HepG2 (cell line): ENCODE results near the gene PRPSAP1. TPM values are rescaled to one million over a fixed set of nuclear protein-coding genes. Genes with fewer than 3 reads are reported as not detected.

Experiments used
- CREM ChIP-seq, 2 experiments: sonication (generic) in 1 of 2; formaldehyde crosslinking in 1 of 2; IDR thresholded peaks; 2 replicates each; pipeline versions ENCODE4 v1.4.0 to v1.6.1; 2016 to 2020; ENCODE audit warnings: antibody characterized with exemption in 1 of 2, mild to moderate bottlenecking in 1 of 2, missing genetic modification reagents in 1 of 2
- KDM1A ChIP-seq: IDR thresholded peaks from 2 replicates; pipeline ENCODE4 v1.6.1; 2016; ENCODE audit warnings: missing compliant biosample characterization
- MIXL1 ChIP-seq: IDR thresholded peaks from 2 replicates; pipeline ENCODE4 v1.6.1; 2016
- SALL1 ChIP-seq: sonication (generic); formaldehyde crosslinking; IDR thresholded peaks from 2 replicates; pipeline ENCODE4 v1.8.0; 2022; ENCODE audit warnings: mild to moderate bottlenecking, missing genetic modification reagents
- SIN3A ChIP-seq: IDR thresholded peaks from 2 replicates; pipeline ENCODE4 v1.6.1; 2011; ENCODE audit warnings: low read depth, mild to moderate bottlenecking, control low read depth, low read length, borderline replicate concordance
- SUZ12 ChIP-seq: fragments of 150-350 bp; IDR thresholded peaks from 2 replicates; pipeline ENCODE4 v1.6.1; 2014; ENCODE audit warnings: low read depth, low read length
- TBX3 ChIP-seq: fragments of 450-650 bp; IDR thresholded peaks from 2 replicates; pipeline ENCODE4 v1.6.1; 2017; ENCODE audit warnings: antibody characterized with exemption, mild to moderate bottlenecking, inconsistent platforms, borderline replicate concordance
- THAP11 ChIP-seq: IDR thresholded peaks from 2 replicates; pipeline ENCODE4 v1.6.1; 2016; ENCODE audit warnings: missing biosample characterization, missing genetic modification reagents
- TMF1 ChIP-seq: sonication (generic); formaldehyde crosslinking; IDR thresholded peaks from 2 replicates; pipeline ENCODE4 v1.8.1; 2022; ENCODE audit warnings: low read depth, missing genetic modification reagents
- ZFAT ChIP-seq: sonication (generic); formaldehyde crosslinking; conservative IDR thresholded peaks from 2 replicates; pipeline ENCODE4 v1.8.1; 2023; ENCODE audit warnings: missing genetic modification reagents, inconsistent platforms
- ZNF570 ChIP-seq: sonication (generic); formaldehyde crosslinking; IDR thresholded peaks from 2 replicates; pipeline ENCODE4 v1.4.0; 2020; ENCODE audit warnings: mild to moderate bottlenecking, missing genetic modification reagents, borderline replicate concordance
- ZNF616 ChIP-seq: sonication (generic); formaldehyde crosslinking; IDR thresholded peaks from 2 replicates; pipeline ENCODE4 v1.5.0; 2020; ENCODE audit warnings: low read depth, mild to moderate bottlenecking, missing genetic modification reagents
- ZZZ3 ChIP-seq: sonication (generic); formaldehyde crosslinking; IDR thresholded peaks from 2 replicates; pipeline ENCODE4 v1.4.0; 2020; ENCODE audit warnings: missing genetic modification reagents, mild to moderate bottlenecking, borderline replicate concordance
- polyA plus RNA-seq, 8 experiments: library from polyadenylated mRNA; depleted of rRNA in 3 of 8; stranded (reverse) in 7 of 8; unstranded in 1 of 8; fragments of >200 nt; fragmentation: Illumina TruSeq in 4 of 8; extraction: Trizol in 4 of 8; gene quantifications; 2 replicates each; pipeline versions ENCODE4 v1.2.1 to v1.2.3, GENCODE V29; 2011 to 2016; ENCODE audit warnings: low read depth in 4 of 8, missing spikeins in 1 of 8, mixed read lengths in 1 of 8; ENCODE audit not compliant: insufficient read depth in 1 of 8
- total RNA-seq, 5 experiments: library from RNA; depleted of rRNA; stranded (reverse); fragments of >200 nt; fragmentation: Illumina TruSeq; extraction: Trizol; gene quantifications; 2 replicates each; pipeline ENCODE4 v1.2.3, GENCODE V29; 2016; ENCODE audit warnings: low read depth in 1 of 5
- TF ChIP-seq, protein P1 (sequence below): sonication (generic); formaldehyde crosslinking; IDR thresholded peaks from 2 replicates; pipeline ENCODE4 v1.4.0; 2020; ENCODE audit warnings: missing genetic modification reagents
- TF ChIP-seq, protein P2 (sequence below): sonication (generic); formaldehyde crosslinking; IDR thresholded peaks from 2 replicates; pipeline ENCODE4 v1.5.0; 2020; ENCODE audit warnings: mild to moderate bottlenecking, low read depth, missing genetic modification reagents, borderline replicate concordance
- TF ChIP-seq, protein P3 (sequence below): sonication (generic); formaldehyde crosslinking; IDR thresholded peaks from 2 replicates; pipeline ENCODE4 v1.5.1; 2020; ENCODE audit warnings: mild to moderate bottlenecking, missing genetic modification reagents, moderate library complexity
- TF ChIP-seq, protein P4 (sequence below): sonication (generic); formaldehyde crosslinking; IDR thresholded peaks from 2 replicates; pipeline ENCODE4 v1.8.0; 2022; ENCODE audit warnings: missing genetic modification reagents, mild to moderate bottlenecking, borderline replicate concordance
- TF ChIP-seq, protein P5 (sequence below): fragments of 450-650 bp; IDR thresholded peaks from 2 replicates; pipeline ENCODE4 v1.6.1; 2016

Gene PRPSAP1
- total and polyA plus RNA-seq, 2 of the 13 experiments (the other 11 are each of a cell fraction or from before 2014, with no cell fraction given) = 91.1 to 314 TPM

DNA sequence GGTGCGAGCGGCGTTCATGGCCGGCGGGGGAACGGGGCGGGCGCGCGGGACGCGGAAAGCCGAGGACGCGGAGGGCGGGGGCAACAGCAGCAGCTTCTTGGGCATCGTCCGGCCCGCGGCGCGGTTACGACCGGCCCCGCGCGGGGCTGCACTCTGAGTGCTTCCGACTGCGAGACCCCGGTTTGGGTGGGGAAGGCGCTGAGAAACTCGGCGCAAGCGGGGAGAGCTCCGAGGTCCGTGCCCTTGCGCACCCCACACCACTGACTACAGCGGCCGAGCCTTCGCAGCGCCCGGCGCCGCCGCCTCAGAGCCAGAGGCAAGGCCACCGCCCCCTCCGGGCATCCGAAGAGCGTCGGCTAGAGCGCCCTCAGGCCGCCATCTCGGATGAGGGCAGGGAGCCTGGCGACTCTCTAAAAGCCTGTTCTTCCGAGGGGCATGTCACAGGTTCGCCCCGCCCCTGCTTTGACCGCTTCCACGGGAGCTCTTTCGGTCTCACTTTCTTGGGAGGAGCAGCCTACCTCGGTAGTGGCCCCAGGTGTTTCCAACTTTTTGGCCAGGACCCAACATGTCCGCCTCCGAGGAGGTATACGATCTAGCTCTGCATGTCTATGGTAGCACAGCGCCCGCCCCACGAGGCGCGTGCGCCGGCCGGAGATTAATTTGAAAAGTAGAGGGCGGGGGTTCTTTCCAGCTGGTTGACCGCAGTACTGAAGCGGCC lies at the start of gene PRPSAP1 (continued):
- TF ChIP-seq MIXL1 (no peak; the same call in none of the 2 replicates), ZNF616 (CRISPR knock-in tag) (0 out of 2 replicates have a peak, but pooled peaks have one; percentile 34), SALL1 (peak; percentile 92), ZNF570 (peak; percentile 61; the same call in 1 of the 2 replicates), TBX3 (peak; percentile 18; the same call in 1 of the 2 replicates), ZFAT (0 out of 2 replicates have a peak, but pooled peaks have one; percentile 57), ZZZ3 (peak; percentile 52; the same call in 1 of the 2 replicates), KDM1A (CRISPR knock-in tag) (no peak), TMF1 (CRISPR knock-in tag) (0 out of 2 replicates have a peak, but pooled peaks have one; percentile 14), SIN3A (no peak; the same call in 1 of the 2 replicates), THAP11 (CRISPR knock-in tag) (peak; percentile 94), CREM (IDR thresholded peaks at IDR 0.05) (peak; percentile 82), CREM (CRISPR knock-in tag; IDR thresholded peaks at IDR 0.05) (no peak), SUZ12 (no peak)
- TF ChIP-seq, protein P1, sequence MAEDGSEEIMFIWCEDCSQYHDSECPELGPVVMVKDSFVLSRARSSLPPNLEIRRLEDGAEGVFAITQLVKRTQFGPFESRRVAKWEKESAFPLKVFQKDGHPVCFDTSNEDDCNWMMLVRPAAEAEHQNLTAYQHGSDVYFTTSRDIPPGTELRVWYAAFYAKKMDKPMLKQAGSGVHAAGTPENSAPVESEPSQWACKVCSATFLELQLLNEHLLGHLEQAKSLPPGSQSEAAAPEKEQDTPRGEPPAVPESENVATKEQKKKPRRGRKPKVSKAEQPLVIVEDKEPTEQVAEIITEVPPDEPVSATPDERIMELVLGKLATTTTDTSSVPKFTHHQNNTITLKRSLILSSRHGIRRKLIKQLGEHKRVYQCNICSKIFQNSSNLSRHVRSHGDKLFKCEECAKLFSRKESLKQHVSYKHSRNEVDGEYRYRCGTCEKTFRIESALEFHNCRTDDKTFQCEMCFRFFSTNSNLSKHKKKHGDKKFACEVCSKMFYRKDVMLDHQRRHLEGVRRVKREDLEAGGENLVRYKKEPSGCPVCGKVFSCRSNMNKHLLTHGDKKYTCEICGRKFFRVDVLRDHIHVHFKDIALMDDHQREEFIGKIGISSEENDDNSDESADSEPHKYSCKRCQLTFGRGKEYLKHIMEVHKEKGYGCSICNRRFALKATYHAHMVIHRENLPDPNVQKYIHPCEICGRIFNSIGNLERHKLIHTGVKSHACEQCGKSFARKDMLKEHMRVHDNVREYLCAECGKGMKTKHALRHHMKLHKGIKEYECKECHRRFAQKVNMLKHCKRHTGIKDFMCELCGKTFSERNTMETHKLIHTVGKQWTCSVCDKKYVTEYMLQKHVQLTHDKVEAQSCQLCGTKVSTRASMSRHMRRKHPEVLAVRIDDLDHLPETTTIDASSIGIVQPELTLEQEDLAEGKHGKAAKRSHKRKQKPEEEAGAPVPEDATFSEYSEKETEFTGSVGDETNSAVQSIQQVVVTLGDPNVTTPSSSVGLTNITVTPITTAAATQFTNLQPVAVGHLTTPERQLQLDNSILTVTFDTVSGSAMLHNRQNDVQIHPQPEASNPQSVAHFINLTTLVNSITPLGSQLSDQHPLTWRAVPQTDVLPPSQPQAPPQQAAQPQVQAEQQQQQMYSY = 0 out of 2 replicates have a peak, but pooled peaks have one; percentile 48
- TF ChIP-seq, protein P2, sequence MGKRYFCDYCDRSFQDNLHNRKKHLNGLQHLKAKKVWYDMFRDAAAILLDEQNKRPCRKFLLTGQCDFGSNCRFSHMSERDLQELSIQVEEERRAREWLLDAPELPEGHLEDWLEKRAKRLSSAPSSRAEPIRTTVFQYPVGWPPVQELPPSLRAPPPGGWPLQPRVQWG = no peak
- TF ChIP-seq, protein P3, sequence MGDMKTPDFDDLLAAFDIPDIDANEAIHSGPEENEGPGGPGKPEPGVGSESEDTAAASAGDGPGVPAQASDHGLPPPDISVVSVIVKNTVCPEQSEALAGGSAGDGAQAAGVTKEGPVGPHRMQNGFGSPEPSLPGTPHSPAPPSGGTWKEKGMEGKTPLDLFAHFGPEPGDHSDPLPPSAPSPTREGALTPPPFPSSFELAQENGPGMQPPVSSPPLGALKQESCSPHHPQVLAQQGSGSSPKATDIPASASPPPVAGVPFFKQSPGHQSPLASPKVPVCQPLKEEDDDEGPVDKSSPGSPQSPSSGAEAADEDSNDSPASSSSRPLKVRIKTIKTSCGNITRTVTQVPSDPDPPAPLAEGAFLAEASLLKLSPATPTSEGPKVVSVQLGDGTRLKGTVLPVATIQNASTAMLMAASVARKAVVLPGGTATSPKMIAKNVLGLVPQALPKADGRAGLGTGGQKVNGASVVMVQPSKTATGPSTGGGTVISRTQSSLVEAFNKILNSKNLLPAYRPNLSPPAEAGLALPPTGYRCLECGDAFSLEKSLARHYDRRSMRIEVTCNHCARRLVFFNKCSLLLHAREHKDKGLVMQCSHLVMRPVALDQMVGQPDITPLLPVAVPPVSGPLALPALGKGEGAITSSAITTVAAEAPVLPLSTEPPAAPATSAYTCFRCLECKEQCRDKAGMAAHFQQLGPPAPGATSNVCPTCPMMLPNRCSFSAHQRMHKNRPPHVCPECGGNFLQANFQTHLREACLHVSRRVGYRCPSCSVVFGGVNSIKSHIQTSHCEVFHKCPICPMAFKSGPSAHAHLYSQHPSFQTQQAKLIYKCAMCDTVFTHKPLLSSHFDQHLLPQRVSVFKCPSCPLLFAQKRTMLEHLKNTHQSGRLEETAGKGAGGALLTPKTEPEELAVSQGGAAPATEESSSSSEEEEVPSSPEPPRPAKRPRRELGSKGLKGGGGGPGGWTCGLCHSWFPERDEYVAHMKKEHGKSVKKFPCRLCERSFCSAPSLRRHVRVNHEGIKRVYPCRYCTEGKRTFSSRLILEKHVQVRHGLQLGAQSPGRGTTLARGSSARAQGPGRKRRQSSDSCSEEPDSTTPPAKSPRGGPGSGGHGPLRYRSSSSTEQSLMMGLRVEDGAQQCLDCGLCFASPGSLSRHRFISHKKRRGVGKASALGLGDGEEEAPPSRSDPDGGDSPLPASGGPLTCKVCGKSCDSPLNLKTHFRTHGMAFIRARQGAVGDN (CRISPR knock-in tag) = peak; percentile 90
- TF ChIP-seq, protein P4, sequence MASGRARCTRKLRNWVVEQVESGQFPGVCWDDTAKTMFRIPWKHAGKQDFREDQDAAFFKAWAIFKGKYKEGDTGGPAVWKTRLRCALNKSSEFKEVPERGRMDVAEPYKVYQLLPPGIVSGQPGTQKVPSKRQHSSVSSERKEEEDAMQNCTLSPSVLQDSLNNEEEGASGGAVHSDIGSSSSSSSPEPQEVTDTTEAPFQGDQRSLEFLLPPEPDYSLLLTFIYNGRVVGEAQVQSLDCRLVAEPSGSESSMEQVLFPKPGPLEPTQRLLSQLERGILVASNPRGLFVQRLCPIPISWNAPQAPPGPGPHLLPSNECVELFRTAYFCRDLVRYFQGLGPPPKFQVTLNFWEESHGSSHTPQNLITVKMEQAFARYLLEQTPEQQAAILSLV = peak; percentile 96; the same call in 1 of the 2 replicates
- TF ChIP-seq, protein P5, sequence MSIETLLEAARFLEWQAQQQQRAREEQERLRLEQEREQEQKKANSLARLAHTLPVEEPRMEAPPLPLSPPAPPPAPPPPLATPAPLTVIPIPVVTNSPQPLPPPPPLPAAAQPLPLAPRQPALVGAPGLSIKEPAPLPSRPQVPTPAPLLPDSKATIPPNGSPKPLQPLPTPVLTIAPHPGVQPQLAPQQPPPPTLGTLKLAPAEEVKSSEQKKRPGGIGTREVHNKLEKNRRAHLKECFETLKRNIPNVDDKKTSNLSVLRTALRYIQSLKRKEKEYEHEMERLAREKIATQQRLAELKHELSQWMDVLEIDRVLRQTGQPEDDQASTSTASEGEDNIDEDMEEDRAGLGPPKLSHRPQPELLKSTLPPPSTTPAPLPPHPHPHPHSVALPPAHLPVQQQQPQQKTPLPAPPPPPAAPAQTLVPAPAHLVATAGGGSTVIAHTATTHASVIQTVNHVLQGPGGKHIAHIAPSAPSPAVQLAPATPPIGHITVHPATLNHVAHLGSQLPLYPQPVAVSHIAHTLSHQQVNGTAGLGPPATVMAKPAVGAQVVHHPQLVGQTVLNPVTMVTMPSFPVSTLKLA = peak; percentile 66
